Heart right ventricle (tissue), 16 donors: ENCODE results near the gene CEP112. TPM values are rescaled to one million over a fixed set of nuclear protein-coding genes. Genes with fewer than 3 reads are reported as not detected.

Experiments used
- ATAC-seq, 8 donors: fragments of 200-7000 bp; cut with Tn5 transposase; one replicate each; pipeline ENCODE4 v1.9.1; 2020; ENCODE audit warnings: mild to moderate bottlenecking in 8 of 8, moderate library complexity in 8 of 8, moderate number of reproducible peaks in 1 of 8
- DNase-seq, 2 donors: peaks; one replicate each; pipeline ENCODE4 v3.0.0-alpha.2; 2020
- H3K27ac ChIP-seq, 10 donors: fragments of 200-600 bp; sonication (generic) in 2 of 10; one replicate each; pipeline versions ENCODE4 v1.5.0 to v1.8.0; 2020 to 2022; ENCODE audit warnings: mild to moderate bottlenecking in 3 of 10
- H3K27me3 ChIP-seq, 7 donors: fragments of 200-600 bp; one replicate each; pipeline ENCODE4 v1.8.0; 2021 to 2022; ENCODE audit warnings: mild to moderate bottlenecking in 2 of 7
- H3K36me3 ChIP-seq, 9 donors: fragments of 200-600 bp; sonication (generic) in 1 of 9; one replicate each; pipeline versions ENCODE4 v1.5.0 to v1.8.0; 2020 to 2022; ENCODE audit warnings: mild to moderate bottlenecking in 2 of 9
- H3K4me1 ChIP-seq, 9 donors: fragments of 200-600 bp; sonication (generic) in 1 of 9; one replicate each; pipeline versions ENCODE4 v1.5.0 to v1.8.0; 2020 to 2022; ENCODE audit warnings: mild to moderate bottlenecking in 4 of 9
- H3K4me3 ChIP-seq, 10 donors: fragments of 200-600 bp; sonication (generic) in 2 of 10; one replicate each; pipeline versions ENCODE4 v1.5.0 to v1.8.0; 2020 to 2022; ENCODE audit warnings: mild to moderate bottlenecking in 7 of 10, moderate library complexity in 2 of 10
- H3K9me3 ChIP-seq, 11 donors: fragments of 200-600 bp in 10 of 11; sonication (generic) in 2 of 11; one replicate each; pipeline versions ENCODE4 v1.5.0 to v1.8.0; 2013 to 2022; ENCODE audit warnings: mild to moderate bottlenecking in 2 of 11, control low read depth in 1 of 11, moderate library complexity in 1 of 11
- WGBS, 2 donors: extraction: QIAGEN DNeasy Blood & Tissue Kit; methylation state at CpG; one replicate each; pipeline ENCODE4 v1.1.7; 2013; ENCODE audit warnings: inconsistent platforms in 1 of 2; 5-methylcytosine and 5-hydroxymethylcytosine counted together
- intact Hi-C, 10 donors: fragments of 100-400 bp; cut with DNase I; formaldehyde crosslinking; loops; one replicate each; pipeline versions ENCODE4 v1.11.1 to v1.14.2; 2022
- polyA plus RNA-seq, 2 donors: library from polyadenylated mRNA; stranded (reverse); fragments of 200-250 nt; gene quantifications; one replicate each; pipeline ENCODE4 v1.2.3, GENCODE V29; 2013
- total RNA-seq, 10 donors: library from RNA; stranded (reverse); fragmentation: NEBNext Ultra II Directional in 3 of 10; extraction: Animal tissue kit (Norgen Biotek cat#: 25700) in 3 of 10; gene quantifications; one replicate each; pipeline versions ENCODE4 v1.2.1 to v1.2.4, GENCODE V29; 2021 to 2023
- TF ChIP-seq, protein P1 (sequence below), 9 donors: fragments of 200-600 bp; sonication (generic) in 2 of 9; IDR thresholded peaks; one replicate each; pipeline versions ENCODE4 v1.5.0 to v1.8.0; 2021 to 2022; ENCODE audit warnings: antibody characterized with exemption in 9 of 9, mild to moderate bottlenecking in 5 of 9, moderate library complexity in 1 of 9
- donor health status: Arrhythmogenic right ventricular cardiomyopathy.
- donor health status: ischemic (EF 13 %, LVEDD 7.1; RV severe dilation, severe dysfunction).
- donor health status: healthy with polysubstance abuse.
- donor health status: DM: no; HTN: yes; CAD: no.
- donor health status: DM: no; HTN: no; CAD: no.
- donor health status: ischemic (EF 25% LVEDD 6.9; RV normal size, moderate dysfunction).
- donor health status: ischemic (EF 25% LVEDD 5.7; RV mildly dilated, moderate dysfunction).
- donor health status: healthy.
- donor health status: DM: yes; HTN: yes; CAD: no.
- donor health status: Ischemic cardiomyopathy.
- donor health status: ischemic (EF 35%, LVEDD 5.7; RV mildly dilated, moderate dysfunction).
- donor health status: nonischemic (EF 11% LVEDD 7.7; RV severe dilation, severe dysfunction).
- donor health status: DM: yes; HTN: yes; CAD: no.
- donor health status: PGD.
- donor health status: ischemic (EF 29% LVEDD 5.4; RV normal size, mild dysfunction).
- donor health status: nonischemic (EF 23%, LVEDD 6.1; RV moderate dilation, normal function).

CEP112 gene
- total and polyA plus RNA-seq, 12 donors: 6.7 to 30.0 (median 16.3) TPM

DNA sequence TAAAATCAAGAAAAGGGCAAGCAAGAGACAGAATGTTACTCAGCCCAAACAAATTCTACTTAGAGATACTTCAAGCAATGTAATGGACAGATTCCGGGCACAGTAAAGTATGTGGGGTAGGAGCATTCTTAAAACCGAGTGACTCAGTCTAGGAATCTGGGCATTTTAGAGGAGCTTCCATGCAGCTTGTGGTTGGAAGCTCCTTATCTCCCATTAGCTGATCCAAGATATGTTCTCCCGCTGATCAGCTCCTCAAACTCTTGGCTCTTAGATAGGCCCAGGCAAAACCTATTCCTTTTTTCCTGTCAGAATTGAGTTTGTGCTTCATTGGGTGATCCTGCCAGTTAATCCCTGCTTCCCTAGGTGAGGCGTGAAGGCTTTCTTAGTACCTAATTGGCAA is 303.3 kb downstream of the CEP112 start:
- ATAC-seq (no peak), DNase-seq (no peak)
- intact Hi-C loops: no loop called here
- Histone ChIP-seq H3K4me3 (no peak overlapping the region), H3K27me3 (no peaks in the 10 kb centered on the region), H3K4me1 (no peaks in the 10 kb centered on the region), H3K36me3 (no peaks in the 10 kb centered on the region), H3K9me3 (no peaks in the 10 kb centered on the region), H3K27ac (no peak overlapping the region)
- WGBS, 2 donors: 81 to 86% methylated on average over 4 of the region's 4 CpGs
- TF ChIP-seq, protein P1, sequence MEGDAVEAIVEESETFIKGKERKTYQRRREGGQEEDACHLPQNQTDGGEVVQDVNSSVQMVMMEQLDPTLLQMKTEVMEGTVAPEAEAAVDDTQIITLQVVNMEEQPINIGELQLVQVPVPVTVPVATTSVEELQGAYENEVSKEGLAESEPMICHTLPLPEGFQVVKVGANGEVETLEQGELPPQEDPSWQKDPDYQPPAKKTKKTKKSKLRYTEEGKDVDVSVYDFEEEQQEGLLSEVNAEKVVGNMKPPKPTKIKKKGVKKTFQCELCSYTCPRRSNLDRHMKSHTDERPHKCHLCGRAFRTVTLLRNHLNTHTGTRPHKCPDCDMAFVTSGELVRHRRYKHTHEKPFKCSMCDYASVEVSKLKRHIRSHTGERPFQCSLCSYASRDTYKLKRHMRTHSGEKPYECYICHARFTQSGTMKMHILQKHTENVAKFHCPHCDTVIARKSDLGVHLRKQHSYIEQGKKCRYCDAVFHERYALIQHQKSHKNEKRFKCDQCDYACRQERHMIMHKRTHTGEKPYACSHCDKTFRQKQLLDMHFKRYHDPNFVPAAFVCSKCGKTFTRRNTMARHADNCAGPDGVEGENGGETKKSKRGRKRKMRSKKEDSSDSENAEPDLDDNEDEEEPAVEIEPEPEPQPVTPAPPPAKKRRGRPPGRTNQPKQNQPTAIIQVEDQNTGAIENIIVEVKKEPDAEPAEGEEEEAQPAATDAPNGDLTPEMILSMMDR (IDR thresholded peaks at IDR 0.05): no peak

DNA sequence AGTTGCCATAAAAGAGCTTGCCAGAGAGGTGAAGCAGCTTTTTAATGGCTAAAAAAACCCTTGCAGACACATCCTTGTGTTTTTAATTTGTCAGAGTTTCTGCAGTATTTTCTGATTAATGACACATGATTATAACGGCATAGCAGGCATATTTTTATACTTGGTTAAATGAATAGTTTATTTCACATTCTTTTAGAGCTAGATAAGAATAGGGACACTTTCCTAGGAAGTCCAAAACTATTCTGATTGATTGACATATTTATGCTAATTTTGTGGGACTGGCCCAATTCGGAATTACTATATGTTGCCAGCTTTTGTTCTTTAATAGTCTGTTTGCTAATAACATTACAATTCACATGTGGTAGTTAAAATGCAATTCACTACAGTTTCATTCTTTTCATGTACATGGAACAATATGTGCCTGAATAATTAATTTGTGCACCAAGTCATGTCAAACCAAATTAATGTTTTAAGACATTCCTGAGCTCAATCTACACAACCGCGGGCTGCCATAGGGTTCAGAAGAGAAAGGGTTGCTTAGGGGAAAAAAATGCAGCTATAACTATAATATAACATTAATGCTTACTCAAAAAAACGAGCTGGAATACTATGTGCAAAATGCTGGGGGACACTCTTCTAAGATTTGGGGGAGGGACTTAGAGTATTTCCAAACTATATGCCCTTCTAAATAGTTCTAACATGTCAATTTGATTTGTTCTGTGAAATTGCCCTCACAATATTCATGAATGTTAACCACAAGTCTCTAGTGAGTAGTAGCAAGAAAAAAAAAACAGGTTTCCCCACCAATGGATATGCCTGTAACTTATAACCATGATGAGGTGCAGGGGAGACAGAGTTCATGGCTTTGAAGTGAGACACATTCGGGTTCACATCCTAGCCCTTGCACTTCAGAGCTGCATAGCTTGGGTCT is 305.4 kb downstream of the CEP112 start:
- Histone ChIP-seq H3K27ac (no peak overlapping the region), H3K4me1 (no peaks in the 10 kb centered on the region), H3K4me3 (no peak overlapping the region), H3K9me3 (no peaks in the 10 kb centered on the region), H3K36me3 (no peaks in the 10 kb centered on the region), H3K27me3 (no peaks in the 10 kb centered on the region)
- TF ChIP-seq, protein P1 (IDR thresholded peaks at IDR 0.05): no peak
- no peak for DNase-seq
- 82 to 86% methylated on average over 6 of the region's 6 CpGs for WGBS, 2 donors
- intact Hi-C loops: no loop called here
- no peak for ATAC-seq

DNA sequence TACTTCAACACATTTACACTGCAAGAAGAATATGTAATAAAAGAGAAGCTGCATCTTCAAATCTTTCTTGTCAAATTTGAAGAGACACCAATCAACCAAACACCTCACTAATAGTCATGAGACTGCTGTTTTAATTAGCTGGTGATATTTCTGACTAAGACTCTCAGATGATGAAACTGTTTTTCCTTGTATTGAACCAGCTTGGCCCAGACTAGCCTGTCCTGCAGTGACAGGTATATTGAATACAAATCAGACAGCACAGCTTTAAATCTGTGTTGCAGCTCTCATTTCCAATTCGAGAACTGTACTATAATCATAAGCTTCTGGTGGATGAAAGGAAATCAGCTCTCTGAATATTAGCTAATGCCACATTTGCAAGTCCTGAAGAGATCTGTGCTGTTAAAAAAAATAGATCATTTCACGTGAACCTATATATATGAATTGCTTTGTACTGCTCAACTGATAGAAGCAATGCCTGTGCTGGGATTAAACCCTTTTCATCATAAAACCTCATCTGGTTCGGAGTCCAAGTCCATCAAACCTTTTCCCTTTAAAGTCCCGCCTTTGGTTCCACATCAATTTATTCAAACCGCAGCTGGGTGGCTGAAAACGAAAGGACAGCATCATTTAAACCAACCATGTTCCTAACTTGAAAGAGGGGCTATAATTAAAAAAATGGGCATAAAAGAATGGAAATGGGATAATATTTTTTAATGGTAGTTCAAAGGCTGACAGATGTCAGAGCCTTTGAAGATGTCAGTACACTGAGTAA is 306.2 kb downstream of the CEP112 start:
- no peaks in the 10 kb centered on the region for H3K36me3 ChIP-seq
- no peak overlapping the region for H3K4me3 ChIP-seq
- H3K27ac ChIP-seq: no peak overlapping the region
- no peaks in the 10 kb centered on the region for H3K9me3 ChIP-seq
- WGBS, 2 donors: 92 to 95% methylated on average over 6 of the region's 6 CpGs
- intact Hi-C loops: no loop called here
- TF ChIP-seq, protein P1 (IDR thresholded peaks at IDR 0.05): no peak
- DNase-seq (no peak), ATAC-seq (no peak)
- H3K4me1 ChIP-seq: no peaks in the 10 kb centered on the region
- no peaks in the 10 kb centered on the region for H3K27me3 ChIP-seq

DNA sequence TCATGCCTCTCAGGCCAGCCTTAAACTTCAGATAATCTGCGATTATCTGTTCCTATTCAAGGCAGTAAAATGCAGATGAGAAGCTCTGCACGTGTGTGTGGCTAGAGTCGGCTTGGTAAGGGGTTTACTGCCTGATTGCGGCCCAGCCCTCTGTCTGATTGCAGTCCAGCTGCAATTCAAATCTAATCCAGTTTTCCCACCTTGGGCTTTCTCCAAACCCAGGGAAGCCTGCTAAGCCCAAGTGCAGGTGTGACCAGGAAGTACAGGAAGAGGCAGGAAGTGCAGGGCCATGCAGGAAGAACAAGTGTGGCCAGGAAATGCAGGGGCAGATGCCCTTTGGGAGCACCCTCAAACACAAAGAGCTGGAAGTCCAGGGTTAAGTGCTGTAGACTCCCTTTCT is 314.9 kb downstream of the CEP112 start:
- Histone ChIP-seq H3K27ac (no peak overlapping the region), H3K27me3 (no peaks in the 10 kb centered on the region), H3K4me1 (no peaks in the 10 kb centered on the region), H3K9me3 (peaks cover 0 to 18% (median 10%) of the 10 kb centered on the region in 11 donors), H3K4me3 (no peak overlapping the region), H3K36me3 (peaks cover 0 to 18% (median 0%) of the 10 kb centered on the region in 9 donors)
- TF ChIP-seq, protein P1 (IDR thresholded peaks at IDR 0.05): no peak
- intact Hi-C loops: no loop called here
- 68 to 77% methylated on average over 4 of the region's 4 CpGs for WGBS, 2 donors
- ATAC-seq (no peak), DNase-seq (no peak)
